GM12872 (cell line): ENCODE data around the gene ACTRT2.

Experiments used
- CTCF ChIP-seq: IDR thresholded peaks from 3 replicates; pipeline ENCODE4 v1.5.1; 2011; ENCODE audit warnings: low read depth, mild to moderate bottlenecking, low read length, moderate library complexity; ENCODE audit not compliant: insufficient read depth

Gene ACTRT2

GRCh38 chr1:3051270-3052268 is 30.3 kb downstream of the ACTRT2 start:
- no peak for TF ChIP-seq CTCF

GRCh38 chr1:3052501-3052900 is 31.2 kb downstream of the ACTRT2 start:
- TF ChIP-seq CTCF, result no peak

GRCh38 chr1:3053366-3053980 is 32.2 kb downstream of the ACTRT2 start:
- no peak for TF ChIP-seq CTCF

- no peak for TF ChIP-seq CTCF
These were observed 32.7 kb downstream of the ACTRT2 start for GRCh38 chr1:3053986-3054385.

- no peak for TF ChIP-seq CTCF
These were observed 33.2 kb downstream of the ACTRT2 start for GRCh38 chr1:3054474-3054873.

- TF ChIP-seq CTCF, result no peak
These were observed 33.8 kb downstream of the ACTRT2 start for GRCh38 chr1:3055051-3055450.

- TF ChIP-seq CTCF, result no peak
These were observed 35.4 kb downstream of the ACTRT2 start for GRCh38 chr1:3056641-3057040.
